HCT116 (cell line): ENCODE measurements around the gene IQCB1. TPM values are rescaled to one million over a fixed set of nuclear protein-coding genes. Genes with fewer than 3 reads are reported as not detected.

ENCODE experiments used
- ATAC-seq: fragments of 200-7000 bp; cut with Tn5 transposase; 2 replicates; pipeline ENCODE4 v1.9.1; 2020; ENCODE audit warnings: mild to moderate bottlenecking, moderate library complexity
- BruUV-seq: library from RNA; stranded (reverse); fragments of 400-500 nt; replicated peaks from 2 replicates; lab custom pipeline; 2021; lab: Mats Ljungman, UMichigan
- CTCF ChIA-PET: fragments of 300-600 bp; sonication (Branson Sonifier 250); formaldehyde crosslinking; loops from one replicate; lab custom pipeline; 2021; ENCODE audit warnings: antibody characterized with exemption; lab: Charles Lee
- POLR2A ChIA-PET: fragments of 300-600, 350-600 bp; sonication (Branson Sonifier 250); formaldehyde crosslinking; loops from one replicate; lab custom pipeline; 2021; ENCODE audit warnings: antibody characterized with exemption; lab: Charles Lee
- RAD21 ChIA-PET, 2 experiments: fragments of 300-600 bp; sonication (Branson Sonifier 250); formaldehyde crosslinking; loops; one replicate each; lab custom pipeline; 2023; ENCODE audit warnings: low total read pairs in 2 of 2; ENCODE audit not compliant: uncharacterized antibody in 2 of 2, unreplicated experiment in 2 of 2, low non-redundant PET in 1 of 2; lab: Charles Lee
- DNase-seq: peaks from one replicate; pipeline ENCODE4 v3.0.0-alpha.2; 2010; ENCODE audit warnings: low read depth, low spot score
- H2AFZ ChIP-seq: fragments of 200-600 bp; shearing (Covaris generic), sonication (generic); 2 replicates; pipeline ENCODE4 v1.6.1; 2017; ENCODE audit warnings: low read depth, mixed run types, mixed read lengths, antibody characterized with exemption, low read length; ENCODE audit not compliant: poor library complexity, severe bottlenecking
- H3K27ac ChIP-seq: 2 replicates; pipeline ENCODE4 v1.5.1; 2012; ENCODE audit warnings: low read depth, low read length
- H3K27me3 ChIP-seq: fragments of 200-600 bp; sonication (generic); 2 replicates; pipeline ENCODE4 v1.6.1; 2016; ENCODE audit warnings: mixed run types, low read length, mixed read lengths; ENCODE audit not compliant: insufficient read depth
- H3K36me3 ChIP-seq, 2 experiments: fragments of 200-500 bp in 1 of 2; fragments of 200-600 bp in 1 of 2; sonication (Bioruptor generic) in 1 of 2; sonication (generic) in 1 of 2; 2 replicates each; pipeline versions ENCODE4 v1.5.1 to v1.6.1; 2014 to 2016; ENCODE audit warnings: low read length in 2 of 2, inconsistent platforms in 1 of 2, mixed read lengths in 1 of 2, mixed run types in 1 of 2; ENCODE audit not compliant: insufficient read depth in 2 of 2, control insufficient read depth in 1 of 2
- H3K4me1 ChIP-seq, 2 experiments: fragments of 200-600 bp in 1 of 2; sonication (generic) in 1 of 2; 2 replicates each; pipeline versions ENCODE4 v1.5.1 to v1.6.1; 2012 to 2017; ENCODE audit warnings: low read length in 2 of 2, inconsistent platforms in 1 of 2, mild to moderate bottlenecking in 1 of 2, mixed read lengths in 1 of 2, mixed run types in 1 of 2, moderate library complexity in 1 of 2; ENCODE audit not compliant: insufficient read depth in 2 of 2, control insufficient read depth in 1 of 2
- H3K4me2 ChIP-seq: fragments of 200-600 bp; sonication (generic); 2 replicates; pipeline ENCODE4 v1.6.1; 2017; ENCODE audit warnings: mixed run types, low read length, mixed read lengths
- H3K4me3 ChIP-seq, 2 experiments: fragments of 200-600 bp in 1 of 2; sonication (generic) in 1 of 2; replicated peaks in 1 of 2; 2 replicates each; pipeline ENCODE4 v1.5.1; 2011 to 2016; ENCODE audit warnings: low read length in 2 of 2, control low read depth in 1 of 2, low read depth in 1 of 2, mild to moderate bottlenecking in 1 of 2, mixed read lengths in 1 of 2, mixed run types in 1 of 2
- H3K79me2 ChIP-seq: fragments of 200-600 bp; sonication (generic); 2 replicates; pipeline ENCODE4 v1.6.1; 2017; ENCODE audit warnings: mild to moderate bottlenecking, mixed run types, low read length, moderate library complexity, mixed read lengths; ENCODE audit not compliant: insufficient read depth
- H3K9ac ChIP-seq: fragments of 200-600 bp; sonication (generic); 2 replicates; pipeline ENCODE4 v1.6.1; 2016; ENCODE audit warnings: low read length, mixed read lengths
- H3K9me2 ChIP-seq: fragments of 200-600 bp; sonication (generic), shearing (Covaris generic); 2 replicates; pipeline ENCODE4 v1.6.1; 2017; ENCODE audit warnings: mixed run types, mild to moderate bottlenecking, moderate library complexity; ENCODE audit not compliant: insufficient read depth
- H3K9me3 ChIP-seq, 2 experiments: fragments of 200-500 bp in 1 of 2; fragments of 200-600 bp in 1 of 2; sonication (Bioruptor generic) in 1 of 2; sonication (generic) in 1 of 2; 2 replicates each; pipeline ENCODE4 v1.6.1; 2014 to 2017; ENCODE audit warnings: low read length in 2 of 2, mixed read lengths in 2 of 2, inconsistent platforms in 1 of 2, low read depth in 1 of 2, mild to moderate bottlenecking in 1 of 2, mixed run types in 1 of 2, moderate library complexity in 1 of 2; ENCODE audit not compliant: control insufficient read depth in 1 of 2, insufficient read depth in 1 of 2
- H4K20me1 ChIP-seq: fragments of 200-600 bp; sonication (generic), shearing (Covaris generic); 2 replicates; pipeline ENCODE4 v1.6.1; 2017; ENCODE audit warnings: mixed run types, mild to moderate bottlenecking, moderate library complexity; ENCODE audit not compliant: insufficient read depth
- ATF3 ChIP-seq: IDR thresholded peaks from 2 replicates; pipeline ENCODE4 v1.6.1; 2012
- CBX3 ChIP-seq: IDR thresholded peaks from 2 replicates; pipeline ENCODE4 v1.6.1; 2012; ENCODE audit warnings: low read depth
- CEBPB ChIP-seq: IDR thresholded peaks from 2 replicates; pipeline ENCODE4 v1.6.1; 2012; ENCODE audit warnings: low read depth
- ELF1 ChIP-seq: IDR thresholded peaks from 2 replicates; pipeline ENCODE4 v1.6.1; 2012; ENCODE audit warnings: low read depth, borderline replicate concordance
- EZH2 ChIP-seq: fragments of 200-600 bp; sonication (generic); IDR thresholded peaks from 2 replicates; pipeline ENCODE4 v1.6.1; 2017; ENCODE audit warnings: antibody characterized with exemption, mixed run types
- EZH2phosphoT487 ChIP-seq: fragments of 200-600 bp; IDR thresholded peaks from 2 replicates; pipeline ENCODE4 v1.6.1; 2018; ENCODE audit warnings: antibody characterized with exemption, borderline replicate concordance
- MAX ChIP-seq: IDR thresholded peaks from 2 replicates; pipeline ENCODE4 v1.6.1; 2012
- RAD21 ChIP-seq: IDR thresholded peaks from 2 replicates; pipeline ENCODE4 v1.6.1; 2012; ENCODE audit warnings: low read depth, mild to moderate bottlenecking
- REST ChIP-seq: IDR thresholded peaks from 2 replicates; pipeline ENCODE4 v1.6.1; 2012; ENCODE audit warnings: low read depth
- YY1 ChIP-seq: IDR thresholded peaks from 2 replicates; pipeline ENCODE4 v1.6.1; 2011; ENCODE audit warnings: low read length, low read depth, moderate library complexity, mild to moderate bottlenecking; ENCODE audit not compliant: insufficient replicate concordance; ENCODE audit errors: extremely low read depth
- ZFX ChIP-seq: fragments of 450-650 bp; IDR thresholded peaks from 2 replicates; pipeline ENCODE4 v1.6.1; 2017
- intact Hi-C: fragments of 100-400 bp; cut with micrococcal nuclease; formaldehyde crosslinking; loops from 2 replicates; pipeline ENCODE4 v1.10.0; 2022
- total RNA-seq: library from RNA; stranded (reverse); gene quantifications from one replicate; pipeline ENCODE4 v1.2.1, GENCODE V29; 2021; ENCODE audit not compliant: unreplicated experiment
- TF ChIP-seq, protein P1 (sequence below): IDR thresholded peaks from 2 replicates; pipeline ENCODE4 v1.6.1; 2011; ENCODE audit warnings: mild to moderate bottlenecking, low read length, moderate library complexity; ENCODE audit not compliant: insufficient replicate concordance; ENCODE audit errors: extremely low read depth

The IQCB1 gene
- total RNA-seq, 1 experiment from 2014 or later: 22.2 TPM

DNA sequence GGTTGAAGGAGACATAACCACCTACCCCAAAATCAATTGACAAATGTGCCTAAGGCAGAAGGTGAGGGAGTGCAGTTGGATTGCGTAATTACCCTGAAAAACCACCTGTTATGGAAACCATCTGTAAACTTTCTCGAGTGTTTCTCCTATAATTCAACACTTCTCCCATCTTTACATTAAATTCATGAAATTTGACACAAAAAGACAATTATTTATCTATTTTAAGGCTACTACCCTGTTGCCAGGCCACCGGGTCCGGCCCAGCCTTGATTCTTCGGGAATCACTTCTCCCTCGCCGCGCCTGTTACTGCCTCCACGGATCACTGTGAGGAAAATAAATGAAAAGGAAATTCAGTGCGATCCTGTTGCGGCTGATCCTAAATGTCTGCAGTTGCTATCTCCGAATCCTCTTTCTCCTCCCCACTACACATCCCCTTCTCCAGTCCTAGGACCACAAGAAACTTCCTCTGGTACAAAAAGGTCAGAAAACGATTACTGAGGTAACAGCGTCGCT lies 646 bp downstream of the IQCB1 start:
- Histone ChIP-seq H2AFZ (no peak overlapping the region), H3K4me3 (peak overlapping the region; percentile 82 to 94), H3K27me3 (no peaks in the 10 kb centered on the region; the same call in 1 of the 2 replicates), H3K4me2 (peak overlapping the region; percentile 97), H3K9me2 (no peaks in the 10 kb centered on the region), H4K20me1 (0 out of 2 replicates have a peak, but pooled peaks cover under 1% of the 10 kb centered on the region), H3K27ac (peak overlapping the region; percentile 46), H3K4me1 (peaks cover 0 to 15% of the 10 kb centered on the region in 2 experiments; a peak in 2 of 4 replicates), H3K9ac (peak overlapping the region; percentile 91), H3K79me2 (peaks cover 52% of the 10 kb centered on the region), H3K36me3 (peaks cover 0 to 20% of the 10 kb centered on the region in 2 experiments; a peak in 2 of 4 replicates), H3K9me3 (no peaks in the 10 kb centered on the region)
- intact Hi-C loops: no loop called here
- ChIA-PET RAD21 (no interaction called here), POLR2A (no interaction called here), CTCF (no interaction called here)
- TF ChIP-seq RAD21 (no peak), CEBPB (peak; percentile 84)
- DNase-seq (no peak), ATAC-seq (peak; percentile 1; the same call in 1 of the 2 replicates)
- BruUV-seq: TSS peak; percentile 75

DNA sequence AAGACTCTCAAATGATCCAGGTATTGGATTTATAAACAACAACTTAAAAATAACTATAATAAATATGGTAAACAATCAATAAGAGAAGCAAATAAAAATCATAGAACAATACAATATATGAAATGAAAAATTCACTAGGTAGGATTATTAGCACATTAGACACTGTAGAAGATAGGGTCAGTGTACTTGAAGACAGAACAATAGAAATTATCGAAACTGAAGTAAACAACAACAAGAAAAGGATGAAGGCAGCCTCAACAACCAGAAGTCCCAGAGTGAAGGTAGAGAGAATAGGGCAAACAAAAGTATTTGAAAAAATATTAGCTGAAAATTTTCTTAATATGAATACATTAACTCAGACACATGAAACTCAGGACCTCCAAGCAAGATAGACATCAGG lies 11.9 kb downstream of the IQCB1 start:
- TF ChIP-seq ZFX (no peak), CBX3 (no peak), MAX (no peak), ELF1 (no peak), CEBPB (no peak), REST (no peak), EZH2 (no peak), YY1 (no peak), ATF3 (no peak), EZH2phosphoT487 (no peak)
- TF ChIP-seq, protein P1, sequence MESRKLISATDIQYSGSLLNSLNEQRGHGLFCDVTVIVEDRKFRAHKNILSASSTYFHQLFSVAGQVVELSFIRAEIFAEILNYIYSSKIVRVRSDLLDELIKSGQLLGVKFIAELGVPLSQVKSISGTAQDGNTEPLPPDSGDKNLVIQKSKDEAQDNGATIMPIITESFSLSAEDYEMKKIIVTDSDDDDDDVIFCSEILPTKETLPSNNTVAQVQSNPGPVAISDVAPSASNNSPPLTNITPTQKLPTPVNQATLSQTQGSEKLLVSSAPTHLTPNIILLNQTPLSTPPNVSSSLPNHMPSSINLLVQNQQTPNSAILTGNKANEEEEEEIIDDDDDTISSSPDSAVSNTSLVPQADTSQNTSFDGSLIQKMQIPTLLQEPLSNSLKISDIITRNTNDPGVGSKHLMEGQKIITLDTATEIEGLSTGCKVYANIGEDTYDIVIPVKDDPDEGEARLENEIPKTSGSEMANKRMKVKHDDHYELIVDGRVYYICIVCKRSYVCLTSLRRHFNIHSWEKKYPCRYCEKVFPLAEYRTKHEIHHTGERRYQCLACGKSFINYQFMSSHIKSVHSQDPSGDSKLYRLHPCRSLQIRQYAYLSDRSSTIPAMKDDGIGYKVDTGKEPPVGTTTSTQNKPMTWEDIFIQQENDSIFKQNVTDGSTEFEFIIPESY: no peak
- Histone ChIP-seq H3K36me3 (peaks cover 42 to 65% of the 10 kb centered on the region in 2 experiments), H3K79me2 (peaks cover 72% of the 10 kb centered on the region), H4K20me1 (no peaks in the 10 kb centered on the region), H3K9ac (no peak overlapping the region), H3K27me3 (no peaks in the 10 kb centered on the region), H3K4me2 (no peak overlapping the region), H3K4me1 (no peaks in the 10 kb centered on the region), H3K27ac (no peak overlapping the region), H2AFZ (no peak overlapping the region), H3K9me3 (peaks cover 0 to 5% of the 10 kb centered on the region in 2 experiments; a peak in 2 of 4 replicates), H3K4me3 (no peak overlapping the region), H3K9me2 (no peaks in the 10 kb centered on the region)
- intact Hi-C loops: no loop called here
- ChIA-PET RAD21 (no interaction called here), CTCF (no interaction called here), POLR2A (no interaction called here)
- no TSS peak for BruUV-seq
- no peak for DNase-seq
- no peak for ATAC-seq
